ENCODE data around the gene C11orf98.
"Not testable (repeated sequence)": the region's sequence is repeated elsewhere in the genome, so short reads cannot be mapped to it uniquely, and the experiment has no call there.

The C11orf98 gene

DNA sequence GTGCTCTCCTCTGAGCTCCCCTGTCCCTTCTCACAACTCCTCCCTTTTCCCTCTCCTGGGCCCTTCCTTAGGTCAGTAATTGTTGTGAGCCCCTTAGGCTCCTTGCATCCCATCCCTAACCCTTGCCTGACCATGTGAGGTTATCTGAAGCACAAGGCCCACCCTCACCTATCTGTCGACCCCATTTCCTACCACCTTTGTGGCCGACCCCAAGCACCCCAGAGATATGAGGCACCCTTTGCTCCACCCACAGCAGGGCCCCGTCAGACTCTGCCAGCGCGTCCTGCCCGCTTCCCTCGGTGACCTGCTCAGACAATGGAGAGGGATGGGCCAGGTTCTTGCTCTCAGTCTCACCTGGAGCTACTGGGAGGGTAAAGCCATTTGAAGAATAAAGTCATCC is 43.8 kb upstream of the C11orf98 start:
- DNase-seq (ENCODE audit: low read depth) = peak; percentile 48
- H3K4me3 ChIP-seq (ENCODE audit: low read length) = peak overlapping the region; percentile 72
- TF ChIP-seq, protein P1, sequence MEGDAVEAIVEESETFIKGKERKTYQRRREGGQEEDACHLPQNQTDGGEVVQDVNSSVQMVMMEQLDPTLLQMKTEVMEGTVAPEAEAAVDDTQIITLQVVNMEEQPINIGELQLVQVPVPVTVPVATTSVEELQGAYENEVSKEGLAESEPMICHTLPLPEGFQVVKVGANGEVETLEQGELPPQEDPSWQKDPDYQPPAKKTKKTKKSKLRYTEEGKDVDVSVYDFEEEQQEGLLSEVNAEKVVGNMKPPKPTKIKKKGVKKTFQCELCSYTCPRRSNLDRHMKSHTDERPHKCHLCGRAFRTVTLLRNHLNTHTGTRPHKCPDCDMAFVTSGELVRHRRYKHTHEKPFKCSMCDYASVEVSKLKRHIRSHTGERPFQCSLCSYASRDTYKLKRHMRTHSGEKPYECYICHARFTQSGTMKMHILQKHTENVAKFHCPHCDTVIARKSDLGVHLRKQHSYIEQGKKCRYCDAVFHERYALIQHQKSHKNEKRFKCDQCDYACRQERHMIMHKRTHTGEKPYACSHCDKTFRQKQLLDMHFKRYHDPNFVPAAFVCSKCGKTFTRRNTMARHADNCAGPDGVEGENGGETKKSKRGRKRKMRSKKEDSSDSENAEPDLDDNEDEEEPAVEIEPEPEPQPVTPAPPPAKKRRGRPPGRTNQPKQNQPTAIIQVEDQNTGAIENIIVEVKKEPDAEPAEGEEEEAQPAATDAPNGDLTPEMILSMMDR (IDR thresholded peaks at IDR 0.05; ENCODE audit: insufficient read depth, low read depth, low read length, missing control alignments) = no peak

DNA sequence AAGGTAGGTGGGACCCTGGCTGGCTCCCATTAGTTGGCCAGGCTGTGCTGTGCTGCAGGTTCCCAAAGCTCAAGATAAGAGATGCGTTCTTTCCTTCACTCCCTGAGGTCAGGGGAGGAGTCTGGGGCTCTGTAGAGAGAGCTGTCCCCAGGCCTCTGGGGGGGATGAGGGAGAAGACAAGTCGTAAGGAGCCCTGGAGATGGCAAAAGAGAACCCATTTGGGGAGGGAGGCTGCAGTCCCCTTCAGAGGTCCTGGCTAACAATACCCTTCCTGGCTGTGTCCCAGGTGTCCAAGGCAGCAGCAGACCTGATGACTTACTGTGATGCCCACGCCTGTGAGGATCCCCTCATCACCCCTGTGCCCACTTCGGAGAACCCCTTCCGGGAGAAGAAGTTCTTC is 43.4 kb upstream of the C11orf98 start:
- peak overlapping the region; percentile 72 for H3K4me3 ChIP-seq (ENCODE audit: low read length)
- no peak for DNase-seq (ENCODE audit: low read depth)
- TF ChIP-seq, protein P1 (IDR thresholded peaks at IDR 0.05; ENCODE audit: insufficient read depth, low read depth, low read length, missing control alignments) = no peak

DNA sequence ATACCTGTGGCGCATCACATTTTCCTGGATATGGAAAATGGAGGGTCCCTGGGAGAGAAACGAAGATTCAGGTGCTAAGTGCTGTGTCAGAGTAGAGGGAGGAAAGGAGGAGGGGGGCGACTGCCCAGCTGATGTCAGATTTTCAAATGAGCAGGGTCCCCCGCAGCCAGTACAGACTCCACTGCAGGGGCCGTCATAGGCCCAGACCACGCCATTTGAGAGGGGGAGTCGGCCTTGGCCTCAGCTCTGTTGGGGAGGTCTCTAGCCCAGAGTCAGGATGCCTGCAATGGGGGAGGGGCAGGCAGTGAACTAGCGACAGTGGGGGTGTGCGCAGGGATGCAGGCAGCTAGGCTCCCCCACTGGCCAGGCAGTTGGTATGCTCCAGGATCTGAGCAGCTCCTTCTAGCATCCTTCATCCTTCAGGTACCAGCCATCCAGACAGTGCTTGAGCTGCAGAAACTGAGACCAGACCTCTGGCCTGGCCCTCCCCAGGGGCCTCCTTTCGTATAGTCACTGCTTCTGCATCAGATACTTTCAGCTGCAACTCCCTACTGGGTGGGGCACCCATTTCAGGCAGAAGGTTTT is 42.4 kb upstream of the C11orf98 start, which contains the start of the genes BSCL2 and GNG3:
BSCL2 (minus strand) TSS at position 148 of the 585 bp plus-strand sequence. CDS start 229 bp downstream, outside the sequence.
GNG3 (plus strand) TSS at position 400 of the 585 bp plus-strand sequence. CDS start 620 bp downstream, outside the sequence.
- no peak for DNase-seq (ENCODE audit: low read depth)

DNA sequence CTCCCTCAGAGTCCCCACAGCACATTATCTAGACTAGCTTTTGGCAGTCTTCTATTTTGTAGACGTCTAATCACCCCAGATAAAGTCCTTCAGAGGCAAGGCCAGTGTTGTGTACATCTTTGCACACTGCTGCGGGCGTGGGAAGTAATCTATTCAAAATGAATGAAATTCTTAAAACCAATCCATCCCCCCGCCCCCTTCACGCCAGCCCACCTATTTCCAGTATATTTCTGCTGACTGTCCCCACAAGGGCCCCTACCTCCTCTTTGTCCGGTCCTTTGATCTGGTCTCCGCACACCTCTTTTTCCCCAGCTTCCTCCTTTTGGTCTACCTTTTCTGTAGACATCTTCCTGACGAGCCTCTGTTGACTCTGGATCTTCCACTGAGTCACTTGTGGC is 41.8 kb upstream of the C11orf98 start:
- DNase-seq (ENCODE audit: low read depth) = no peak
- TF ChIP-seq, protein P1 (IDR thresholded peaks at IDR 0.05; ENCODE audit: insufficient read depth, low read depth, low read length, missing control alignments) = no peak
- no peak overlapping the region for H3K4me3 ChIP-seq (ENCODE audit: low read length)

More for the DNA sequence above, 42.4 kb upstream of the C11orf98 start, which contains the start of the genes BSCL2 and GNG3:
- peak within 1 kb of the TSS; percentile 77 for H3K4me3 ChIP-seq (ENCODE audit: low read length)
- TF ChIP-seq, protein P1 (IDR thresholded peaks at IDR 0.05; ENCODE audit: insufficient read depth, low read depth, low read length, missing control alignments) = no peak

DNA sequence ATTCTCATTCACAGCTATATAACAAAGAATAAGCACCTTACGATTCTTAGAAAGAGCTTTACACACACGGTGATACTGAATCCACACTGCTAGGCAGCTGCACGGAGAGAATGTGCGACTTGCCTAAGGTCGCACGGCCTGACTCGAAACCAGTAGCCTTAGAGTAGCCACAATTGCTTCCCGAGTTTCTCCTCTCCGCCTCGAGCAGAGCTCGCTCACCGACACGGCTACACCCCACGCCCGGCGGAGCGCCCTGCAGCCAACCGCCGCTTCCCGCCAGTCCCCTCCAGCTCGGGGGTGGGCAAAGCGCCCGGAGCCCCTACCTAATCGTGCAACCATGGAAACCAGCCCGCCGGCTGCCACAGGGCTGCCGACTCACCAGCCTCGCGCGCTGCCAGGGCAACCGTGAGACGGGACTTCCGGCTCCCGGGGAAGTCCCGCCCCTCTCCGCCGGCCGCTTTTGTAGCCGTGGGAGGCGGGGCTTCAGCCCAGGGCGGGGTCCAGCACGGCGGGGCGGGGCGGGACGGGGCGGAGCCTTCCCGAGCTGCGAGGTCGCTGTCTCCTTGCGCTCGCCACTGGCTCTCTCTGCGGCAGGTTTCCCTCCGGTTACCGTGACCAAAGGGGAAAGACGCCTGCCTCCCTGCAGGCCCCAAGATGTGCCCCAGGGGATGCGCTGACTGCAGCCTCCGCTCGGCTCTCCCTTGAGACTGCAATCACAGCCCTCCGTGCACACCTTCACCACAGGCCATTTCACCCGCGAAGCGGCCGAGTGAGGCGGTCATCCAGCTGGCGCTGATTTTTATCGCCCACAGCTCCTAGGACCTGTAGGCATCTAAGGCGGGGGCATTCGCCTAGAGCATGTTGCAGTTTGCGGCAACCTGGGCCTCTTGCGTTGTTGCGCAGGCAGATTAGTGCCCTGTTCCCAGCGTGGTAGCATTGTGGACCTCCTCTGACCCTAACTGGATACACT is 41.2 kb upstream of the C11orf98 start:
- TF ChIP-seq, protein P1 (IDR thresholded peaks at IDR 0.05; ENCODE audit: insufficient read depth, low read depth, low read length, missing control alignments) = no peak
- DNase-seq (ENCODE audit: low read depth) = peak; percentile 95
- H3K4me3 ChIP-seq (ENCODE audit: low read length) = peak overlapping the region; percentile 77

DNA sequence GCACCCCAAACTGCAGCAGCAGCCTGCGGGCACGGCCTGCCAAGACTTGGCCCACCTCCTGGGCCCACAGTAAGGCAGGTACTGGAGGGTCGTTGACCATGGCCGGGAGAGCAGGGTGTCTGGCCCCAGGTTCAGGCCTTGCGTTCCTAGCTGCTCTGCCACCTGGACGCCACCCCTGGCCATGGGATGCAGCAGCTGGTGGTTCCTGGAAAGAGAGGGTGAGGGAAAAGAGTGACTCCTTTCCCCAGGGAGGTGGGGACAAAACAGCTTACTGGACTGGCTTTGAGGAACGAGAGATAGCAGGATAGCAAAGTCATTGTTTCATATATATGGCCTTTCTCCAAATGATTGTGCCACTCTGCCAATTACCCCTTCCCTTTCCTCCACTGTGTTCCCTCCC is 40.4 kb upstream of the C11orf98 start:
- peak overlapping the region; percentile 77 for H3K4me3 ChIP-seq (ENCODE audit: low read length)
- DNase-seq (ENCODE audit: low read depth) = no peak
- TF ChIP-seq, protein P1 (IDR thresholded peaks at IDR 0.05; ENCODE audit: insufficient read depth, low read depth, low read length, missing control alignments) = peak; percentile 12

DNA sequence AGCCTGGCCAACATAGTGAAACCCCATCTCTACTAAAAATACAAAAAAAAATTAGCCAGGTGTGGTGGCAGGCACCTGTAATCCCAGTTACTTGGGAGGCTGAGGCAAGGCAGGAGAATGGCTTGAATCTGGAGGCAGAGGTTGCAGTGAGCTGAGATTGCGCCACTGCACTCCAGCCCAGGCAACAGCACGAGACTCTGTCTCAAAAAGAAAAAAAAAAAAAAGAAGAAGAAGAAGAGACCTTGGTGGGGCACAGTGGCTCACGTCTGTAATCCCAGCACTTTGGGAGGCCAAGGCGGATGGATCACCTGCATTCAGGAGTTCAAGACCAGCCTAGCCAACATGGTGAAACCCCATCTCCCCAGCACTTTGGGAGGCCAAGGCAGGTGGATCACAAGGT is 38.9 kb upstream of the C11orf98 start:
- DNase-seq (ENCODE audit: low read depth); H3K4me3 ChIP-seq (ENCODE audit: low read length): not testable (repeated sequence)

All from epithelial cell of esophagus (primary cell).